ENCODE data around the gene LIM2.
"Not testable (repeated sequence)": the region's sequence is repeated elsewhere in the genome, so short reads cannot be mapped to it uniquely, and the experiment has no call there.

Gene LIM2

GRCh38 chr19:51397453-51397852, 9.7 kb upstream of the LIM2 start:
- DNase-seq (ENCODE audit: low read depth in 4 of 4, low spot score in 1 of 4): not testable (repeated sequence)

GRCh38 chr19:51396175-51396574, 8.4 kb upstream of the LIM2 start:
- DNase-seq (ENCODE audit: low read depth in 4 of 4, low spot score in 1 of 4): no peak

- peak; percentile 65 to 91 (median 74) for DNase-seq (ENCODE audit: low read depth in 4 of 4, low spot score in 1 of 4)
These were observed 6.5 kb upstream of the LIM2 start for GRCh38 chr19:51394050-51394836.

- no peak for DNase-seq (ENCODE audit: low read depth in 4 of 4, low spot score in 1 of 4)
These were observed 4.9 kb upstream of the LIM2 start for GRCh38 chr19:51392701-51393100.

GRCh38 chr19:51391073-51391611, 3.4 kb upstream of the LIM2 start:
- no peak for DNase-seq (ENCODE audit: low read depth in 4 of 4, low spot score in 1 of 4)

GRCh38 chr19:51389143-51389542, 1.4 kb upstream of the LIM2 start:
- no peak for DNase-seq (ENCODE audit: low read depth in 4 of 4, low spot score in 1 of 4)

GRCh38 chr19:51386882-51387520, 773 bp downstream of the LIM2 start:
- no peak for DNase-seq (ENCODE audit: low read depth in 4 of 4, low spot score in 1 of 4)

- DNase-seq (ENCODE audit: low read depth in 4 of 4, low spot score in 1 of 4): no peak
These were observed 5.8 kb downstream of the LIM2 start for GRCh38 chr19:51382004-51382403.

GRCh38 chr19:51380379-51380778, 7.4 kb downstream of the LIM2 start:
- DNase-seq (ENCODE audit: low read depth in 4 of 4, low spot score in 1 of 4): no peak

GRCh38 chr19:51377422-51377821, 10.4 kb downstream of the LIM2 start:
- DNase-seq (ENCODE audit: low read depth in 4 of 4, low spot score in 1 of 4): no peak

- DNase-seq (ENCODE audit: low read depth in 4 of 4, low spot score in 1 of 4): peak in 1 of 4 experiments; percentile 61
These were observed 12.1 kb downstream of the LIM2 start for GRCh38 chr19:51375504-51376221.

- DNase-seq (ENCODE audit: low read depth in 4 of 4, low spot score in 1 of 4): peak in 3 of 4 experiments; percentile 32 to 78 (median 47)
These were observed 14.9 kb downstream of the LIM2 start, which contains the start of gene NKG7 for GRCh38 chr19:51372649-51373504. Gene NKG7 (minus strand): TSS chr19:51372654. CDS start chr19:51372535, 119 bp downstream.

GRCh38 chr19:51372021-51372648, 15.6 kb downstream of the LIM2 start:
- no peak for DNase-seq (ENCODE audit: low read depth in 4 of 4, low spot score in 1 of 4)

- DNase-seq (ENCODE audit: low read depth in 4 of 4, low spot score in 1 of 4): no peak
These were observed 16.5 kb downstream of the LIM2 start for GRCh38 chr19:51371186-51371690.

- no peak for DNase-seq (ENCODE audit: low read depth in 4 of 4, low spot score in 1 of 4)
These were observed 17.5 kb downstream of the LIM2 start for GRCh38 chr19:51370230-51370629.

- DNase-seq (ENCODE audit: low read depth in 4 of 4, low spot score in 1 of 4): no peak
These were observed 19.1 kb downstream of the LIM2 start, which contains the start of gene CLDND2 for GRCh38 chr19:51368366-51369282. Gene CLDND2 (minus strand): TSS chr19:51369003. CDS start chr19:51368577, 426 bp downstream.

- DNase-seq (ENCODE audit: low read depth in 4 of 4, low spot score in 1 of 4): peak; percentile 89 to 99 (median 97)
These were observed 20.0 kb downstream of the LIM2 start for GRCh38 chr19:51367565-51368365.

GRCh38 chr19:51367255-51367564, 20.6 kb downstream of the LIM2 start:
- no peak for DNase-seq (ENCODE audit: low read depth in 4 of 4, low spot score in 1 of 4)
